Measurements from ENCODE around the gene CCDC192.

- TF ChIP-seq CTCF (IDR thresholded peaks at IDR 0.05; ENCODE audit: insufficient read depth, low read length, poor library complexity, severe bottlenecking), result no peak
- no peak for TF ChIP-seq EZH2phosphoT487 (conservative IDR thresholded peaks at IDR 0.05; ENCODE audit: low read length)
Observed at GRCh38 chr5:127960270-127960691, 257.1 kb downstream of the CCDC192 start.

Data from SU-DHL-6 (cell line).